K562 (cell line): ENCODE data around the gene VEZF1. TPM values are rescaled to one million over a fixed set of nuclear protein-coding genes. Genes with fewer than 3 reads are reported as not detected.

Experiments used
- ATAC-seq: fragments of 200-7000 bp; cut with Tn5 transposase; 3 replicates; pipeline ENCODE4 v1.9.1; 2020; ENCODE audit warnings: moderate library complexity
- BruUV-seq: library from RNA; stranded (reverse); fragments of 400-500 nt; replicated peaks from 2 replicates; lab custom pipeline; 2021; lab: Mats Ljungman, UMichigan
- CTCF ChIA-PET: fragments of 300-600 bp; formaldehyde crosslinking; extraction: SDS; loops from one replicate; lab custom pipeline; 2021; ENCODE audit warnings: low intra/inter-chr PET ratio; lab: Yijun Ruan, JAX
- POLR2A ChIA-PET: fragments of 300-600, 350-650 bp; sonication (Branson Sonifier 250); formaldehyde crosslinking; extraction: SDS; loops from one replicate; lab custom pipeline; 2021; ENCODE audit warnings: antibody characterized with exemption, inconsistent platforms; lab: Yijun Ruan, JAX
- DNase-seq, 4 experiments: peaks; one replicate each; pipeline versions ENCODE4 v3.0.0 to v3.0.0-alpha.2; 2011 to 2018; ENCODE audit warnings: low spot score in 3 of 4, mixed read lengths in 3 of 4; ENCODE audit errors: extremely low read depth in 1 of 4
- FAIRE-seq: peaks from 2 replicates; lab custom pipeline; 2011; peaks lifted over from hg19 to GRCh38; lab: Jason Lieb, UNC
- H2AFZ ChIP-seq: 2 replicates; pipeline ENCODE4 v1.6.0; 2011; ENCODE audit warnings: low read depth, low read length, control low read depth, inconsistent platforms
- H3K27ac ChIP-seq: fragments of 200-600 bp; 3 replicates; pipeline ENCODE4 v1.8.0; 2011; ENCODE audit warnings: low read depth, mild to moderate bottlenecking, control low read depth, inconsistent platforms, low read length, moderate library complexity, mixed read lengths; ENCODE audit errors: extremely low read depth
- H3K27me3 ChIP-seq, 2 experiments: fragments of 300-600 bp in 1 of 2; 2 replicates in 1 of 2; 3 replicates in 1 of 2; pipeline versions ENCODE4 v1.6.0 to v1.8.0; 2011; ENCODE audit warnings: inconsistent platforms in 2 of 2, low read length in 2 of 2, mild to moderate bottlenecking in 1 of 2, mixed read lengths in 1 of 2, moderate library complexity in 1 of 2; ENCODE audit not compliant: control insufficient read depth in 2 of 2, insufficient read depth in 2 of 2
- H3K36me3 ChIP-seq: fragments of 300-600 bp; 3 replicates; pipeline ENCODE4 v1.8.0; 2011; ENCODE audit warnings: mild to moderate bottlenecking, low read length, inconsistent platforms; ENCODE audit not compliant: control insufficient read depth, insufficient read depth
- H3K4me1 ChIP-seq, 2 experiments: fragments of 200-600 bp in 1 of 2; replicated peaks in 1 of 2; 2 replicates in 1 of 2; 3 replicates in 1 of 2; pipeline versions ENCODE4 v1.5.1 to v1.8.0; 2011; ENCODE audit warnings: inconsistent platforms in 2 of 2, low read length in 2 of 2, mild to moderate bottlenecking in 1 of 2, mixed read lengths in 1 of 2, moderate library complexity in 1 of 2; ENCODE audit not compliant: control insufficient read depth in 2 of 2, insufficient read depth in 2 of 2
- H3K4me2 ChIP-seq: 2 replicates; pipeline ENCODE4 v1.6.1; 2011; ENCODE audit warnings: low read length, control low read depth, inconsistent platforms, mixed read lengths; ENCODE audit not compliant: insufficient read depth
- H3K4me3 ChIP-seq: fragments of 200-600 bp; sonication (generic), shearing (Covaris generic); 2 replicates; pipeline ENCODE4 v1.5.1; 2016; ENCODE audit warnings: control low read depth, inconsistent platforms
- H3K79me2 ChIP-seq: fragments of 200-600 bp; 3 replicates; pipeline ENCODE4 v1.8.0; 2011; ENCODE audit warnings: low read length, inconsistent platforms; ENCODE audit not compliant: control insufficient read depth, insufficient read depth
- H3K9ac ChIP-seq, 2 experiments: 2 replicates each; pipeline versions ENCODE4 v1.6.0 to v1.6.1; 2011; ENCODE audit warnings: low read depth in 2 of 2, low read length in 2 of 2, control low read depth in 1 of 2, inconsistent platforms in 1 of 2, mild to moderate bottlenecking in 1 of 2, mixed read lengths in 1 of 2; ENCODE audit not compliant: insufficient read depth in 1 of 2
- H3K9me1 ChIP-seq: one replicate; pipeline ENCODE4 v1.6.0; 2011; ENCODE audit warnings: inconsistent platforms, mild to moderate bottlenecking, low read length, moderate library complexity; ENCODE audit not compliant: control insufficient read depth, insufficient read depth
- H3K9me3 ChIP-seq: replicated peaks from 2 replicates; pipeline ENCODE4 v1.5.1; 2011; ENCODE audit warnings: low read depth, low read length, inconsistent platforms; ENCODE audit not compliant: control insufficient read depth, insufficient read depth
- H4K20me1 ChIP-seq: replicated peaks from 2 replicates; pipeline ENCODE4 v1.6.1; 2011; ENCODE audit warnings: low read length, inconsistent platforms, mixed read lengths; ENCODE audit not compliant: control insufficient read depth, insufficient read depth
- BCOR ChIP-seq: fragments of 450-650 bp; IDR thresholded peaks from 2 replicates; pipeline ENCODE4 v1.6.1; 2016
- CBX8 ChIP-seq: fragments of 200-600 bp; sonication (generic); IDR thresholded peaks from 2 replicates; pipeline ENCODE4 v1.6.1; 2012; ENCODE audit warnings: borderline replicate concordance, mixed run types, low read depth, mild to moderate bottlenecking, moderate library complexity, mixed read lengths, low read length, control low read depth, inconsistent platforms; ENCODE audit not compliant: poor library complexity, severe bottlenecking; ENCODE audit errors: extremely low read depth
- ESRRB ChIP-seq: fragments of 250-450 bp; sonication (Bioruptor Pico); IDR thresholded peaks from 2 replicates; pipeline ENCODE4 v1.5.0; 2020; ENCODE audit warnings: mild to moderate bottlenecking, moderate library complexity, borderline replicate concordance
- HINFP ChIP-seq: fragments of 450-650 bp; conservative IDR thresholded peaks from 2 replicates; pipeline ENCODE4 v1.6.1; 2016; ENCODE audit warnings: missing genetic modification characterization, low read depth, mild to moderate bottlenecking, control low read depth, missing compliant biosample characterization
- ZHX1 ChIP-seq: fragments of 150-350 bp; conservative IDR thresholded peaks from 2 replicates; pipeline ENCODE4 v1.6.1; 2014; ENCODE audit warnings: low read length
- ZNF639 ChIP-seq, 2 experiments: fragments of 200-800 bp in 1 of 2; sonication (Bioruptor generic) in 1 of 2; sonication (generic) in 1 of 2; formaldehyde crosslinking in 1 of 2; IDR thresholded peaks in 1 of 2; conservative IDR thresholded peaks in 1 of 2; 2 replicates each; pipeline versions ENCODE4 v1.5.0 to v1.6.1; 2016 to 2020; ENCODE audit warnings: missing compliant biosample characterization in 1 of 2, missing genetic modification characterization in 1 of 2, missing genetic modification reagents in 1 of 2
- ZNF740 ChIP-seq, 3 experiments: fragments of 200-800 bp in 1 of 3; sonication (Bioruptor generic) in 1 of 3; sonication (generic) in 1 of 3; formaldehyde crosslinking in 1 of 3; IDR thresholded peaks; 2 replicates each; pipeline versions ENCODE4 v1.6.1 to v1.8.0; 2016 to 2022; ENCODE audit warnings: mild to moderate bottlenecking in 2 of 3, missing compliant biosample characterization in 2 of 3, missing genetic modification characterization in 2 of 3, missing genetic modification reagents in 1 of 3
- ZNF79 ChIP-seq: fragments of 250-450 bp; sonication (Bioruptor Pico); IDR thresholded peaks from 2 replicates; pipeline ENCODE4 v1.4.0; 2020; ENCODE audit warnings: low read depth, mild to moderate bottlenecking, moderate library complexity
- WGBS: fragments of 100-300 bp; shearing (Covaris generic); methylation state at CpG from one replicate; pipeline ENCODE4 v1.1.6; 2016; ENCODE audit warnings: low coverage, mixed read lengths; ENCODE audit not compliant: insufficient coverage; ENCODE audit errors: missing lambda C conversion rate; 5-methylcytosine and 5-hydroxymethylcytosine counted together
- in situ Hi-C: fragments of 300-500 bp; cut with MboI; formaldehyde crosslinking; loops from 4 replicates; pipeline ENCODE4 v1.15.0; 2018; ENCODE audit warnings: inconsistent platforms, mixed read lengths
- intact Hi-C: fragments of 100-400 bp; cut with micrococcal nuclease; formaldehyde crosslinking; loops from 2 replicates; pipeline ENCODE4 v1.14.2; 2022
- polyA plus RNA-seq, 8 experiments: library from polyadenylated mRNA; depleted of rRNA in 4 of 8; stranded (reverse) in 5 of 8; unstranded in 3 of 8; fragments of >200 nt; fragmentation: Nextera tagmentation in 2 of 8; fragmentation: Illumina TruSeq in 1 of 8; extraction: Ambion mirVana in 2 of 8; extraction: Trizol in 1 of 8; gene quantifications; 2 replicates each; pipeline versions ENCODE4 v1.2.1 to v1.2.3, GENCODE V29; 2011 to 2014; ENCODE audit warnings: inconsistent platforms in 1 of 8, missing spikeins in 1 of 8
- total RNA-seq, 7 experiments: library from RNA; depleted of rRNA in 6 of 7; stranded (reverse); fragments of >200 nt in 6 of 7; fragmentation: Illumina TruSeq in 2 of 7; extraction: Trizol in 2 of 7; gene quantifications; 2 replicates each; pipeline versions ENCODE4 v1.2.1 to v1.2.3, GENCODE V29; 2011 to 2021; ENCODE audit warnings: low replicate concordance in 1 of 7

Gene VEZF1
- total and polyA plus RNA-seq, 9 of the 15 experiments (the other 6 are each of a cell fraction or from before 2014, with no cell fraction given) = 9.5 to 33.4 (median 22.1) TPM

GRCh38 chr17:57990037-57990436, 2.0 kb upstream of the VEZF1 start (continued):
- TF ChIP-seq ZHX1 = no peak
- no peak for TF ChIP-seq ZNF79 (CRISPR knock-in tag)
- TF ChIP-seq BCOR = no peak

- Histone ChIP-seq H3K4me2 (peak overlapping the region; percentile 98), H3K9me1 (no peaks in the 10 kb centered on the region), H3K9me3 (no peaks in the 10 kb centered on the region), H4K20me1 (0 out of 2 replicates have a peak, but pooled peaks cover 2% of the 10 kb centered on the region), H3K27me3 (no peaks in the 10 kb centered on the region), H3K79me2 (peaks cover 42% of the 10 kb centered on the region), H3K4me1 (peaks cover 12 to 42% of the 10 kb centered on the region in 2 experiments; a peak in 3 of 5 replicates), H2AFZ (peak overlapping the region; percentile 98), H3K9ac (peak overlapping the region; percentile 73 to 96), H3K27ac (peak overlapping the region; percentile 78), H3K4me3 (peak overlapping the region; percentile 75), H3K36me3 (peaks cover 18% of the 10 kb centered on the region)
- WGBS = 0% methylated on average over 21 of the region's 54 CpGs
- ChIA-PET POLR2A (interaction anchor here (0.6 to 3.9 kb wide), 7 partner anchors 9 to 143 kb away, joined by 3 to 30 read pairs (median 3); partner anchors contain the start of gene SRSF1), CTCF (no interaction called here)
- in situ Hi-C loops = no loop called here
- DNase-seq (peak; percentile 79 to 93 (median 92)), FAIRE-seq (peak; percentile 92), ATAC-seq (peak; percentile 80)
- intact Hi-C loops = loop anchor here (2.0 kb wide), 1 partner anchor 40 kb away; no protein-coding TSS in a partner anchor
- TSS peak; percentile 87 for BruUV-seq
- TF ChIP-seq ZNF740 (CRISPR knock-in tag; IDR thresholded peaks at IDR 0.05) (no peak), ZNF740 (tag; IDR thresholded peaks at IDR 0.05) (peak in 1 of 2 experiments; percentile 95; a peak in 2 of 4 replicates), ZNF639 (CRISPR knock-in tag; conservative IDR thresholded peaks at IDR 0.05 in 1 of 2, IDR thresholded peaks at IDR 0.05 in 1 of 2) (peak in 1 of 2 experiments; percentile 91; a peak in 2 of 4 replicates), HINFP (tag) (no peak), CBX8 (no peak), ESRRB (no peak)
These were observed 522 bp upstream of the VEZF1 start for GRCh38 chr17:57988301-57989250.
